Testis (tissue), 2 donors: Measurements from ENCODE around the gene WNT9B.

ENCODE experiments used
- CTCF ChIP-seq, 3 experiments: fragments of 450-650 bp in 2 of 3; fragments of 200-600 bp in 1 of 3; sonication (generic) in 1 of 3; IDR thresholded peaks; one replicate each; pipeline ENCODE4 v1.5.1; 2016 to 2019; ENCODE audit warnings: antibody characterized with exemption in 3 of 3, mild to moderate bottlenecking in 2 of 3, moderate library complexity in 1 of 3
- POLR2A ChIP-seq: fragments of 450-650 bp; IDR thresholded peaks from one replicate; pipeline ENCODE4 v1.6.1; 2017; ENCODE audit warnings: antibody characterized with exemption, mild to moderate bottlenecking, moderate library complexity

DNA sequence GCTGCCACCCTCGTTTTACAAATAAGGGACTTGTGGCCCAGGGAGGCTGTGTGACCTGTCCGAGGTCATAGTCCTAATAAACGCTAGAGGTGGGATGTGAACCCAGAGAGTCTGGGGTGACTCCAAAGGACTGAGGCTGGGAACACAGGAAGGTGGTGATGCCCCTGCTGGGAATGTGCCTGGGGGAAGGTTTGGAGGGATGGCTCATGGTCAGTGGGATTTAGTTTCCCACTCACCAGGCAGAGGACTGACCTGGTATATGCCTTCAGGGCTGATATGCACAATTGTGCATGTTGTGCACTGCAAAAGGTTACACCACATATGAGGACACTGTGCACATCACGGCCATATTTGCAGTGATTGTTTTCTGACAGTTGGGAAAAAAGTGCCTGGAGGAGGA is 13.9 kb upstream of the WNT9B start:
- TF ChIP-seq CTCF (IDR thresholded peaks at IDR 0.05) (no peak), POLR2A (no peak)
